ENCODE measurements around the gene CUEDC1. TPM values are rescaled to one million over a fixed set of nuclear protein-coding genes. Genes with fewer than 3 reads are reported as not detected.

The CUEDC1 gene
- total RNA-seq, 1 experiment from 2014 or later: 27.5 TPM

GRCh38 chr17:57971572-57971971 is 16.4 kb upstream of the CUEDC1 start:
- CTCF ChIA-PET: no interaction called here
- no peak overlapping the region for H3K4me3 ChIP-seq (ENCODE audit: low read depth, low read length)
- H3K27ac Mint-ChIP-seq (ENCODE audit: unreplicated experiment): no peak overlapping the region

DNA sequence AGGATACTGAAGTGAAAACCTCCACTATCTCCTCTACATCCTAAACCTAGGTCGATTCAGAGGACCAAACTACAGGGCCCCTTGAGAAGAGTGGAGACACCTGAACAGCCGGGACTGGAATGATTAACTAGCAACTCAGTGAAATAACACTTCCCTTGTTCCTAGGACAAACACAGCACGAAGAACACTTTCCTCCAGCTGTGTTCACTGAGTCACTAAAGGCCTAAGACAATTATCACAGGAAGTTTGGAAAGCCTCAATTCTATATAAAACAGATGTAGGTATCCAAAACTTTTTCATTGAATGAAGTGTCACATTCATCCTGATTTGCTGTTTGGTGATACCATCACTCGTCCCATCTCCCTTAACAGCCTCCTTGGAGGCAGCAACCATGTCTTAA is 15.5 kb upstream of the CUEDC1 start:
- ChIA-PET CTCF (no interaction called here), POLR2A (no interaction called here)
- Mint-ChIP-seq H3K4me1 (ENCODE audit: low read depth, unreplicated experiment) (peaks cover 12% of the 10 kb centered on the region), H3K36me3 (ENCODE audit: insufficient read depth, unreplicated experiment) (peaks cover 24% of the 10 kb centered on the region), H3K9me3 (ENCODE audit: unreplicated experiment) (no peaks in the 10 kb centered on the region), H3K27ac (ENCODE audit: unreplicated experiment) (no peak overlapping the region), H3K4me3 (ENCODE audit: unreplicated experiment) (no peak overlapping the region), H3K27me3 (ENCODE audit: insufficient read depth, unreplicated experiment) (no peaks in the 10 kb centered on the region)
- H3K36me3 ChIP-seq (ENCODE audit: control insufficient read depth, insufficient read depth, low read length): peaks cover 3% of the 10 kb centered on the region
- intact Hi-C loops (cut with micrococcal nuclease; ENCODE audit: unreplicated experiment): no loop called here
- H3K27me3 ChIP-seq (replicated peaks; ENCODE audit: control insufficient read depth, insufficient read depth, low read length): no peaks in the 10 kb centered on the region
- no peak for DNase-seq
- no peaks in the 10 kb centered on the region for H3K9me3 ChIP-seq
- H3K4me3 ChIP-seq (ENCODE audit: low read depth, low read length): no peak overlapping the region
- BruUV-seq (replicated peaks): no TSS peak
- H3K4me1 ChIP-seq: peaks cover 15% of the 10 kb centered on the region
- TF ChIP-seq, protein P1, sequence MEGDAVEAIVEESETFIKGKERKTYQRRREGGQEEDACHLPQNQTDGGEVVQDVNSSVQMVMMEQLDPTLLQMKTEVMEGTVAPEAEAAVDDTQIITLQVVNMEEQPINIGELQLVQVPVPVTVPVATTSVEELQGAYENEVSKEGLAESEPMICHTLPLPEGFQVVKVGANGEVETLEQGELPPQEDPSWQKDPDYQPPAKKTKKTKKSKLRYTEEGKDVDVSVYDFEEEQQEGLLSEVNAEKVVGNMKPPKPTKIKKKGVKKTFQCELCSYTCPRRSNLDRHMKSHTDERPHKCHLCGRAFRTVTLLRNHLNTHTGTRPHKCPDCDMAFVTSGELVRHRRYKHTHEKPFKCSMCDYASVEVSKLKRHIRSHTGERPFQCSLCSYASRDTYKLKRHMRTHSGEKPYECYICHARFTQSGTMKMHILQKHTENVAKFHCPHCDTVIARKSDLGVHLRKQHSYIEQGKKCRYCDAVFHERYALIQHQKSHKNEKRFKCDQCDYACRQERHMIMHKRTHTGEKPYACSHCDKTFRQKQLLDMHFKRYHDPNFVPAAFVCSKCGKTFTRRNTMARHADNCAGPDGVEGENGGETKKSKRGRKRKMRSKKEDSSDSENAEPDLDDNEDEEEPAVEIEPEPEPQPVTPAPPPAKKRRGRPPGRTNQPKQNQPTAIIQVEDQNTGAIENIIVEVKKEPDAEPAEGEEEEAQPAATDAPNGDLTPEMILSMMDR (IDR thresholded peaks at IDR 0.05; ENCODE audit: insufficient read depth in 1 of 2, low read depth in 1 of 2, low read length in 1 of 2, severe bottlenecking in 1 of 2, unreplicated experiment in 1 of 2): no peak

More at GRCh38 chr17:57971572-57971971, 16.4 kb upstream of the CUEDC1 start:
- Mint-ChIP-seq H3K4me1 (ENCODE audit: low read depth, unreplicated experiment) (peaks cover 12% of the 10 kb centered on the region), H3K27me3 (ENCODE audit: insufficient read depth, unreplicated experiment) (no peaks in the 10 kb centered on the region), H3K9me3 (ENCODE audit: unreplicated experiment) (no peaks in the 10 kb centered on the region), H3K36me3 (ENCODE audit: insufficient read depth, unreplicated experiment) (peaks cover 31% of the 10 kb centered on the region), H3K4me3 (ENCODE audit: unreplicated experiment) (no peak overlapping the region)
- H3K36me3 ChIP-seq (ENCODE audit: control insufficient read depth, insufficient read depth, low read length): peaks cover 3% of the 10 kb centered on the region
- no peaks in the 10 kb centered on the region for H3K9me3 ChIP-seq
- POLR2A ChIA-PET: no interaction called here
- BruUV-seq (replicated peaks): no TSS peak
- TF ChIP-seq, protein P1 (IDR thresholded peaks at IDR 0.05; ENCODE audit: insufficient read depth in 1 of 2, low read depth in 1 of 2, low read length in 1 of 2, severe bottlenecking in 1 of 2, unreplicated experiment in 1 of 2): no peak
- intact Hi-C loops (cut with micrococcal nuclease; ENCODE audit: unreplicated experiment): no loop called here
- no peak for DNase-seq
- peaks cover 17% of the 10 kb centered on the region for H3K4me1 ChIP-seq
- H3K27me3 ChIP-seq (replicated peaks; ENCODE audit: control insufficient read depth, insufficient read depth, low read length): no peaks in the 10 kb centered on the region

GRCh38 chr17:57968456-57968855 is 13.2 kb upstream of the CUEDC1 start:
- no peak for DNase-seq
- no peaks in the 10 kb centered on the region for H3K9me3 ChIP-seq
- 0 out of 2 replicates have a peak, but pooled peaks cover 1% of the 10 kb centered on the region for H3K36me3 ChIP-seq (ENCODE audit: control insufficient read depth, insufficient read depth, low read length)
- H3K27me3 ChIP-seq (replicated peaks; ENCODE audit: control insufficient read depth, insufficient read depth, low read length): no peaks in the 10 kb centered on the region
- TF ChIP-seq, protein P1 (IDR thresholded peaks at IDR 0.05; ENCODE audit: insufficient read depth in 1 of 2, low read depth in 1 of 2, low read length in 1 of 2, severe bottlenecking in 1 of 2, unreplicated experiment in 1 of 2): no peak
- Mint-ChIP-seq H3K9me3 (ENCODE audit: unreplicated experiment) (no peaks in the 10 kb centered on the region), H3K4me3 (ENCODE audit: unreplicated experiment) (no peak overlapping the region), H3K4me1 (ENCODE audit: low read depth, unreplicated experiment) (no peaks in the 10 kb centered on the region), H3K27me3 (ENCODE audit: insufficient read depth, unreplicated experiment) (no peaks in the 10 kb centered on the region), H3K36me3 (ENCODE audit: insufficient read depth, unreplicated experiment) (peaks cover 7% of the 10 kb centered on the region), H3K27ac (ENCODE audit: unreplicated experiment) (no peak overlapping the region)
- CTCF ChIA-PET: interaction anchor here (0.8 to 1.0 kb wide), 2 partner anchors 17 to 31 kb away, joined by 3 to 4 read pairs; no protein-coding TSS in a partner anchor
- no peak overlapping the region for H3K4me3 ChIP-seq (ENCODE audit: low read depth, low read length)
- POLR2A ChIA-PET: interaction anchor here (0.5 kb wide), 1 partner anchor 63 kb away, joined by 4 read pairs; no protein-coding TSS in a partner anchor
- H3K4me1 ChIP-seq: 0 out of 2 replicates have a peak, but pooled peaks cover 5% of the 10 kb centered on the region
- BruUV-seq (replicated peaks): no TSS peak
- intact Hi-C loops (cut with micrococcal nuclease; ENCODE audit: unreplicated experiment): no loop called here

Data from Caco-2 (cell line).